Measurements from ENCODE around the gene MTCL1.

Gene MTCL1

DNA sequence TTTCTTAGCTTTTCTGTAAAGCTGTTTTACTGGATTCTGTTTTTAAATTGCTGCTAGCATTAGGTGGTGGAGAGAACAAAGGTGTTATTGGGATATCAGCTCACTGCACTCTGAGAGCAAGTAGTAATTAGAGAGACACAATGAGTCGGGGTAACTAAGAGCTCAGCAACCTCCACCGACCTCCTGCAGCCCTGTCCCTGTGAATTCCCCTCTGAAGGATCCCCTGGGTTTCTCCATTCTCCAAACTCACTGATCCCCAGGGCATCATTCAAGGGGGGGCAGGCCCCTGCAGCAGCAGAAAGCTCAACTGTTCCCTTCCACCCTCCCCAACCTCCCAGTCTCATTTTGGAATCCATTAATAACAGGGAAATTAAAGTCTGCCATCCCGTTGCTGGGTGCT is 73.0 kb downstream of the MTCL1 start:
- FAIRE-seq: no peak
- TF ChIP-seq, protein P1, sequence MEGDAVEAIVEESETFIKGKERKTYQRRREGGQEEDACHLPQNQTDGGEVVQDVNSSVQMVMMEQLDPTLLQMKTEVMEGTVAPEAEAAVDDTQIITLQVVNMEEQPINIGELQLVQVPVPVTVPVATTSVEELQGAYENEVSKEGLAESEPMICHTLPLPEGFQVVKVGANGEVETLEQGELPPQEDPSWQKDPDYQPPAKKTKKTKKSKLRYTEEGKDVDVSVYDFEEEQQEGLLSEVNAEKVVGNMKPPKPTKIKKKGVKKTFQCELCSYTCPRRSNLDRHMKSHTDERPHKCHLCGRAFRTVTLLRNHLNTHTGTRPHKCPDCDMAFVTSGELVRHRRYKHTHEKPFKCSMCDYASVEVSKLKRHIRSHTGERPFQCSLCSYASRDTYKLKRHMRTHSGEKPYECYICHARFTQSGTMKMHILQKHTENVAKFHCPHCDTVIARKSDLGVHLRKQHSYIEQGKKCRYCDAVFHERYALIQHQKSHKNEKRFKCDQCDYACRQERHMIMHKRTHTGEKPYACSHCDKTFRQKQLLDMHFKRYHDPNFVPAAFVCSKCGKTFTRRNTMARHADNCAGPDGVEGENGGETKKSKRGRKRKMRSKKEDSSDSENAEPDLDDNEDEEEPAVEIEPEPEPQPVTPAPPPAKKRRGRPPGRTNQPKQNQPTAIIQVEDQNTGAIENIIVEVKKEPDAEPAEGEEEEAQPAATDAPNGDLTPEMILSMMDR (IDR thresholded peaks at IDR 0.05; ENCODE audit: insufficient read depth, missing control alignments): no peak
- DNase-seq (ENCODE audit: insufficient read length, low spot score): no peak

DNA sequence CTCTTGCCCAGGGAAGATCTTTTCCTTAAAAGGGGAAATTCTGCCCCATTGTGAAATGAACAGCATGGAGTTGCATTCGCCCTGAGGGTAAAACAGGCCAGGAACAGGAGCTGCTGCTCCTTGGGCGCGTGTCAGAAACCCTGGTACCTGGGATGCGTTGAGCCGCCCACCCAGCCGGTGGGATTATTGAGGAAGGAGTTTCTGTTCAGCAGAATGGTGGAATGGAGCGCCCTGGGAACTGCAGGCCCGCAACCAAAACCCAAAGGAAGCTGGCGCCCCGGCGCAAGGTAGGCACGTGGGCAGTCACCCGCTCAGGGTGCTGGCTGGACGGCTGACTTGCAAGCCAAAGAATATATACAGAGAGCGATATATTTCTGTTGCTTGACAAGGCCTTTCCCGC is 73.5 kb downstream of the MTCL1 start:
- DNase-seq (ENCODE audit: insufficient read length, low spot score) (no peak), FAIRE-seq (no peak)
- TF ChIP-seq, protein P1 (IDR thresholded peaks at IDR 0.05; ENCODE audit: insufficient read depth, missing control alignments): no peak

DNA sequence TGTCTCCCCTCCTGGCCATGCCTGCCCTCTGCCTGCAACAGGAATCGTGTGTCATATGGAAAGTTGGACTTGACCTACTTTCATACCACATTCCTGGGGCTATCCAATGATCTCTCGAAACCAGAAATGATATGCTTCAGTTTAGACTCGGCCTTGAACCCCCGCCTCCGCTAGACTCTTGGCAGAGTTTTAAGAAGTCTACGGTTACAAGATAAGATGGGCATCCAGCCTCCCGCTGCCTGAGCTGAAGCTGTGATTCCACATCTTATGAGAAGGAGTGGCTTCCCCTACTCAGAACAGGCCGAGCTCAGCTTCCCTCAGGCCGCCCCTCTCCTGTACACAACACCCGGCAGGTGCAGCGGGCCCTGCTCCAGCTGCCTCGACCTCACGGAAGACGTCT is 73.9 kb downstream of the MTCL1 start:
- no peak for FAIRE-seq
- TF ChIP-seq, protein P1 (IDR thresholded peaks at IDR 0.05; ENCODE audit: insufficient read depth, missing control alignments): no peak

DNA sequence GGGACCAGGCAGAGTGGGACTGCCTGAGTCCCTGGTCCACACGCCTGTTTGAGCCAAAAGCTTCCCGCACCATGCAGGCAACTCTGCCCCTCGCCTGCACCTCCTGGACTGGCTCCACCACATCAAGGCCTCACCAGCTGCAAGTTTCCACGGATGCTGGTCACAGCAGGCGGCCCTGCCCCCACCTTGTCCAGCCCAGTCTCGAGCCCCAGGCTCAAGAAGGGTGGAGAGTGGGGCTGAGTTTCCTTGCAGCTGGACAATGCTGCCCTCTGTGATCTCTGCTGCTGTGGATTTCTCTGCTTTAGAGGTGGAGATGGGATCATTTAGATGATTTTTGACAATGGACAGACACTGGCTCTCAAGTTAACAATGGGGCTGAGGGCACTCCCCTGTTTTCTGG is 74.9 kb downstream of the MTCL1 start:
- TF ChIP-seq, protein P1 (IDR thresholded peaks at IDR 0.05; ENCODE audit: insufficient read depth, missing control alignments): no peak
- FAIRE-seq (no peak), DNase-seq (ENCODE audit: insufficient read length, low spot score) (no peak)

More for the DNA sequence above, 73.9 kb downstream of the MTCL1 start:
- no peak for DNase-seq (ENCODE audit: insufficient read length, low spot score)

DNA sequence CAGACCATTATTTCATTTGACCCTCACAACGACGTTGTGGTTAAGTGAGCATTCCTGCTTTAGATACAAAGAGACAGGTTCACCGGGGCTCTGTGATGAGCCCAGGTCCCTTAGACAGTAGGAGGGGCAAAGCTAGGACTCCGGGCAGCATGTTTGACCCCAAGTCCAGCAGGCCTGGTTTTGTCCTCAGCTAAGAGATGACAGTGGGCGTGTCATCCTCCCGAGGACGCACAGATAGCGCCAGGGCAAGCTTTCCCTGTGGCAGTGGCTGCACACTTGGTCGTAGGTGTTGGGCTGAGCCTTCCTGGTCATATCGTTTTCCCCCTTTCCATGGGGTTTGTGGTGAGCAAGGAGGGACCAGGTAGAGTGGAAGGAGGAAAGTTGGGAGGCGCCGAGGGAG is 76.3 kb downstream of the MTCL1 start:
- TF ChIP-seq, protein P1 (IDR thresholded peaks at IDR 0.05; ENCODE audit: insufficient read depth, missing control alignments): no peak
- FAIRE-seq (no peak), DNase-seq (ENCODE audit: insufficient read length, low spot score) (no peak)

DNA sequence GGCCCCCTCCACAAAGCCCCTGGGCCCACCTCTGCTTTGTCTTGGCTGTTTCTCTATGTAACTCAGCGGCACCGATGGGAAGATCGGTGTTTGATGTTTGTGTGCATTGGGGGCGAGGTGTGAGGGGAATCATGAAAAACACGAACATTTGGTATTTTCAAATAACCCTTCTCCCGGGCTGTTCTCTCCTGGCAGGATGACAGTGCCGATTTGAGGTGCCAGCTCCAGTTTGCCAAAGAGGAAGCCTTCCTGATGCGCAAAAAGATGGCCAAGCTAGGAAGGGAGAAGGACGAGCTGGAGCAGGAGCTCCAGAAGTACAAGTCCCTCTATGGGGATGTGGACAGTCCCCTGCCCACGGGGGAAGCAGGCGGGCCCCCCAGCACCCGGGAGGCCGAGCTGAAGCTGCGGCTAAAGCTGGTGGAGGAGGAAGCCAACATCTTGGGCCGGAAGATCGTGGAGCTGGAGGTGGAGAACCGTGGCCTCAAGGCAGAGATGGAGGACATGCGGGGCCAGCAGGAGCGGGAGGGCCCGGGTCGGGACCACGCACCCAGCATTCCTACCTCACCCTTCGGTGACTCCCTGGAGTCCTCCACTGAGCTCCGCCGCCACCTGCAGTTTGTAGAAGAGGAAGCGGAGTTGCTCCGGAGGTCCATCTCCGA is 78.1 kb downstream of the MTCL1 start:
- TF ChIP-seq, protein P1 (IDR thresholded peaks at IDR 0.05; ENCODE audit: insufficient read depth, missing control alignments): no peak
- FAIRE-seq (no peak), DNase-seq (ENCODE audit: insufficient read length, low spot score) (no peak)

DNA sequence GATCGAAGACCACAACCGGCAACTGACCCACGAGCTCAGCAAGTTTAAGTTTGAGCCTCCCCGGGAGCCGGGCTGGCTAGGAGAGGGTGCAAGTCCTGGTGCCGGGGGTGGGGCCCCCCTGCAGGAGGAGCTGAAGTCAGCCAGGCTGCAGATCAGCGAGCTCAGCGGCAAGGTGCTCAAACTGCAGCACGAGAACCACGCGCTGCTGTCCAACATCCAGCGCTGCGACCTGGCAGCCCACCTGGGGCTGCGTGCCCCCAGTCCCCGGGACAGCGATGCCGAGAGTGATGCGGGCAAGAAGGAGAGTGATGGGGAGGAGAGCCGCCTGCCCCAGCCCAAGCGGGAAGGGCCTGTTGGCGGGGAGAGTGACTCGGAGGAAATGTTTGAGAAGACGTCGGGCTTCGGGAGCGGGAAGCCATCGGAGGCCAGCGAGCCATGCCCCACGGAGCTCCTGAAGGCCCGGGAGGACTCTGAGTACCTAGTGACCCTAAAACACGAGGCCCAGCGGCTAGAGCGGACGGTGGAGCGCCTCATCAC is 78.7 kb downstream of the MTCL1 start:
- TF ChIP-seq, protein P1 (IDR thresholded peaks at IDR 0.05; ENCODE audit: insufficient read depth, missing control alignments): no peak
- FAIRE-seq: no peak
- DNase-seq (ENCODE audit: insufficient read length, low spot score): no peak
